ENCODE measurements around the gene APLNR. TPM values are rescaled to one million over a fixed set of nuclear protein-coding genes. Genes with fewer than 3 reads are reported as not detected.
A peak's percentile ranks its signal among the peaks of the same experiment; 100 is the strongest.

Gene APLNR
- polyA plus RNA-seq, 1 of the 3 experiments (the other 2 are of a cell fraction), result 0.03 TPM

GRCh38 chr11:57244911-57245310 is 7.9 kb upstream of the APLNR start (continued):
- TF ChIP-seq ZBTB33 (IDR thresholded peaks at IDR 0.05; ENCODE audit: borderline replicate concordance, low read depth) (no peak), MAX (IDR thresholded peaks at IDR 0.05; ENCODE audit: low read depth) (no peak), CHD2 (IDR thresholded peaks at IDR 0.05; ENCODE audit: low read length, partially characterized antibody) (no peak), FOXJ3 (CRISPR knock-in tag; IDR thresholded peaks at IDR 0.05) (no peak), IRF3 (IDR thresholded peaks at IDR 0.05; ENCODE audit: low read depth, low read length) (no peak), EZH2phosphoT487 (IDR thresholded peaks at IDR 0.05; ENCODE audit: borderline replicate concordance, low read depth) (no peak), RAD21 (IDR thresholded peaks at IDR 0.05; ENCODE audit: low read length) (no peak)

- no peak for TF ChIP-seq TEAD4 (IDR thresholded peaks at IDR 0.05; ENCODE audit: borderline replicate concordance, insufficient read depth)
- no peak for TF ChIP-seq EP300 (IDR thresholded peaks at IDR 0.05; ENCODE audit: borderline replicate concordance in 1 of 2, low read depth in 1 of 2, low read length in 1 of 2)
- TF ChIP-seq FOXJ3 (CRISPR knock-in tag; IDR thresholded peaks at IDR 0.05), result no peak
- no peak for TF ChIP-seq FOSL2 (IDR thresholded peaks at IDR 0.05; ENCODE audit: borderline replicate concordance, low read depth)
- no peak for TF ChIP-seq GABPA (IDR thresholded peaks at IDR 0.05; ENCODE audit: low read depth)
- no peak for TF ChIP-seq RFX5 (IDR thresholded peaks at IDR 0.05; ENCODE audit: low read length)
- no peak for TF ChIP-seq CTCF (IDR thresholded peaks at IDR 0.05)
- TF ChIP-seq NRF1 (IDR thresholded peaks at IDR 0.05; ENCODE audit: low read depth, low read length), result no peak
- no peak for TF ChIP-seq NFIC (IDR thresholded peaks at IDR 0.05; ENCODE audit: borderline replicate concordance)
- TF ChIP-seq FOXM1 (IDR thresholded peaks at IDR 0.05; ENCODE audit: low read depth), result no peak
- TF ChIP-seq REST (IDR thresholded peaks at IDR 0.05; ENCODE audit: low read depth, low read length), result no peak
- no peak for TF ChIP-seq MAX (IDR thresholded peaks at IDR 0.05; ENCODE audit: low read depth)
- no peak for TF ChIP-seq MEF2A (IDR thresholded peaks at IDR 0.05; ENCODE audit: borderline replicate concordance, low read depth)
- H3K36me3 ChIP-seq (replicated peaks in 1 of 2; ENCODE audit: control insufficient read depth in 1 of 2, insufficient read depth in 2 of 2, low read length in 1 of 2), result no peaks in the 10 kb centered on the region
- 10% methylated on average over 2 of the region's 2 CpGs for WGBS (ENCODE audit: low lambda C conversion rate)
- H3K4me1 ChIP-seq (ENCODE audit: control insufficient read depth in 1 of 2, insufficient read depth in 2 of 2, low read depth in 1 of 2, low read length in 1 of 2), result peaks cover 0 to 46% of the 10 kb centered on the region in 2 experiments; a peak in 2 of 4 replicates
- ChIA-PET POLR2A (interaction anchor here (1.2 to 2.1 kb wide), 5 partner anchors 74 to 140 kb away, joined by 4 to 11 read pairs (median 5); no protein-coding TSS in a partner anchor), CTCF (interaction anchor here (0.8 to 4.4 kb wide), 8 partner anchors 8 to 400 kb away, joined by 3 to 52 read pairs (median 8); no protein-coding TSS in a partner anchor)
- no peak overlapping the region for H3K4me3 ChIP-seq (ENCODE audit: low read depth in 2 of 2, low read length in 1 of 2)
- H3K9me3 ChIP-seq, result no peaks in the 10 kb centered on the region
- no peaks in the 10 kb centered on the region for H4K20me1 ChIP-seq (ENCODE audit: insufficient read depth)
- H2AFZ ChIP-seq (ENCODE audit: low read depth), result no peak overlapping the region
- H3K27me3 ChIP-seq (ENCODE audit: insufficient read depth), result no peaks in the 10 kb centered on the region
- H3F3A ChIP-seq (replicated peaks; ENCODE audit: insufficient read depth), result no peaks in the 10 kb centered on the region
- no peaks in the 10 kb centered on the region for H3K79me2 ChIP-seq (ENCODE audit: insufficient read depth)
- H3K9me2 ChIP-seq, result no peaks in the 10 kb centered on the region
- DNase-seq, result peak; percentile 40
- H3K4me2 ChIP-seq, result no peak overlapping the region
- H3K27ac ChIP-seq (ENCODE audit: low read depth in 2 of 2, low read length in 1 of 2), result peak overlapping the region in 1 of 2 experiments; percentile 99; a peak in 2 of 4 replicates
- no peak overlapping the region for H3K9ac ChIP-seq
These were observed 4.4 kb upstream of the APLNR start for GRCh38 chr11:57241353-57241972.
